C4-2B (cell line): ENCODE data around the gene SERPINB5.
"Not testable (repeated sequence)": the region's sequence is repeated elsewhere in the genome, so short reads cannot be mapped to it uniquely, and the experiment has no call there.

Source experiments
- H3K27ac ChIP-seq: fragments of 450-650 bp; 2 replicates; pipeline ENCODE4 v1.5.1; 2017
- CTCF ChIP-seq: fragments of 450-650 bp; conservative IDR thresholded peaks from 2 replicates; pipeline ENCODE4 v1.5.1; 2017; ENCODE audit warnings: mild to moderate bottlenecking
- ZFX ChIP-seq: fragments of 450-650 bp; IDR thresholded peaks from 2 replicates; pipeline ENCODE4 v1.6.1; 2017

SERPINB5 gene

GRCh38 chr18:63449426-63449825 is 27.3 kb upstream of the SERPINB5 start:
- TF ChIP-seq CTCF (no peak), ZFX (no peak)
- no peak overlapping the region for H3K27ac ChIP-seq

GRCh38 chr18:63451799-63452660 is 24.7 kb upstream of the SERPINB5 start:
- no peak overlapping the region for H3K27ac ChIP-seq
- TF ChIP-seq ZFX (no peak), CTCF (no peak)

- not testable (repeated sequence) for H3K27ac ChIP-seq
Measured at GRCh38 chr18:63452751-63453150, 24.0 kb upstream of the SERPINB5 start.

GRCh38 chr18:63454497-63454896 is 22.3 kb upstream of the SERPINB5 start:
- TF ChIP-seq ZFX (no peak), CTCF (no peak)
- no peak overlapping the region for H3K27ac ChIP-seq

- no peak overlapping the region for H3K27ac ChIP-seq
- TF ChIP-seq ZFX: no peak
Measured at GRCh38 chr18:63457977-63458376, 18.8 kb upstream of the SERPINB5 start.

GRCh38 chr18:63460414-63460813 is 16.3 kb upstream of the SERPINB5 start:
- no peak overlapping the region for H3K27ac ChIP-seq
- TF ChIP-seq ZFX (no peak), CTCF (no peak)

- H3K27ac ChIP-seq: no peak overlapping the region
- TF ChIP-seq ZFX: no peak
- no peak for TF ChIP-seq CTCF
Measured at GRCh38 chr18:63464434-63464833, 12.3 kb upstream of the SERPINB5 start.

- no peak overlapping the region for H3K27ac ChIP-seq
- TF ChIP-seq ZFX (no peak), CTCF (no peak)
Measured at GRCh38 chr18:63465059-63465458, 11.7 kb upstream of the SERPINB5 start.
